Stimulated activated naive CD8-positive, alpha-beta T cell treated with anti-CD3 and anti-CD28 coated beads, Interleukin-15, Interleukin-2, amounts not matched to agents 100 ng/mL and 50 ng/mL, for 24 hours (primary cell): ENCODE data around the gene VIPR2.
"Not testable (repeated sequence)": the region's sequence is repeated elsewhere in the genome, so short reads cannot be mapped to it uniquely, and the experiment has no call there.

Experiments used
- H3K27ac Mint-ChIP-seq: one replicate; pipeline ENCODE4 v1.8.0; 2021; ENCODE audit warnings: mild to moderate bottlenecking, mixed read lengths
- H3K27me3 Mint-ChIP-seq: one replicate; pipeline ENCODE4 v1.8.0; 2021; ENCODE audit warnings: mixed read lengths
- H3K36me3 Mint-ChIP-seq: one replicate; pipeline ENCODE4 v1.8.0; 2021; ENCODE audit warnings: low read depth, mixed read lengths
- H3K4me1 Mint-ChIP-seq: one replicate; pipeline ENCODE4 v1.8.0; 2021; ENCODE audit warnings: low read depth, mixed read lengths
- H3K4me3 Mint-ChIP-seq: one replicate; pipeline ENCODE4 v1.8.0; 2021; ENCODE audit warnings: mild to moderate bottlenecking, mixed read lengths
- H3K9me3 Mint-ChIP-seq: one replicate; pipeline ENCODE4 v1.8.0; 2021; ENCODE audit warnings: mixed read lengths

VIPR2 gene

GRCh38 chr7:159112136-159113011 is 32.3 kb downstream of the VIPR2 start:
- Mint-ChIP-seq H3K27me3 (peaks cover 17% of the 10 kb centered on the region), H3K4me1 (no peaks in the 10 kb centered on the region), H3K27ac (no peak overlapping the region), H3K9me3 (no peaks in the 10 kb centered on the region), H3K36me3 (no peaks in the 10 kb centered on the region), H3K4me3 (no peak overlapping the region)

- no peak overlapping the region for H3K27ac Mint-ChIP-seq
- H3K4me1 Mint-ChIP-seq, result no peaks in the 10 kb centered on the region
- H3K27me3 Mint-ChIP-seq, result peaks cover 14% of the 10 kb centered on the region
- no peaks in the 10 kb centered on the region for H3K9me3 Mint-ChIP-seq
- H3K36me3 Mint-ChIP-seq, result no peaks in the 10 kb centered on the region
- no peak overlapping the region for H3K4me3 Mint-ChIP-seq
Observed at GRCh38 chr7:159109653-159110035, 35.0 kb downstream of the VIPR2 start.

- H3K27me3 Mint-ChIP-seq, result peaks cover 13% of the 10 kb centered on the region
- H3K9me3 Mint-ChIP-seq, result no peaks in the 10 kb centered on the region
- H3K36me3 Mint-ChIP-seq, result no peaks in the 10 kb centered on the region
- H3K27ac Mint-ChIP-seq, result no peak overlapping the region
- no peak overlapping the region for H3K4me3 Mint-ChIP-seq
- H3K4me1 Mint-ChIP-seq, result no peaks in the 10 kb centered on the region
Observed at GRCh38 chr7:159108941-159109652, 35.6 kb downstream of the VIPR2 start.

- H3K36me3 Mint-ChIP-seq, result no peaks in the 10 kb centered on the region
- no peaks in the 10 kb centered on the region for H3K9me3 Mint-ChIP-seq
- no peak overlapping the region for H3K27ac Mint-ChIP-seq
- H3K27me3 Mint-ChIP-seq, result peaks cover 7% of the 10 kb centered on the region
- no peak overlapping the region for H3K4me3 Mint-ChIP-seq
- H3K4me1 Mint-ChIP-seq, result no peaks in the 10 kb centered on the region
Observed at GRCh38 chr7:159108491-159108890, 36.2 kb downstream of the VIPR2 start.

- Mint-ChIP-seq H3K4me1 (no peaks in the 10 kb centered on the region), H3K4me3 (no peak overlapping the region), H3K27ac (no peak overlapping the region), H3K9me3 (no peaks in the 10 kb centered on the region), H3K36me3 (no peaks in the 10 kb centered on the region), H3K27me3 (peaks cover 4% of the 10 kb centered on the region)
Observed at GRCh38 chr7:159107161-159107892, 37.3 kb downstream of the VIPR2 start.

- no peak overlapping the region for H3K27ac Mint-ChIP-seq
- no peaks in the 10 kb centered on the region for H3K27me3 Mint-ChIP-seq
- no peak overlapping the region for H3K4me3 Mint-ChIP-seq
- H3K36me3 Mint-ChIP-seq, result no peaks in the 10 kb centered on the region
- no peaks in the 10 kb centered on the region for H3K9me3 Mint-ChIP-seq
- H3K4me1 Mint-ChIP-seq, result no peaks in the 10 kb centered on the region
Observed at GRCh38 chr7:159105832-159106811, 38.5 kb downstream of the VIPR2 start.

- Mint-ChIP-seq H3K4me1 (no peaks in the 10 kb centered on the region), H3K9me3 (no peaks in the 10 kb centered on the region), H3K27ac (no peak overlapping the region)
Observed at GRCh38 chr7:159105066-159105780, 39.4 kb downstream of the VIPR2 start.

GRCh38 chr7:159104188-159104920 is 40.3 kb downstream of the VIPR2 start:
- Mint-ChIP-seq H3K4me1 (no peaks in the 10 kb centered on the region), H3K27me3 (no peaks in the 10 kb centered on the region), H3K4me3 (no peak overlapping the region), H3K36me3 (no peaks in the 10 kb centered on the region), H3K9me3 (no peaks in the 10 kb centered on the region), H3K27ac (no peak overlapping the region)

More at GRCh38 chr7:159105066-159105780, 39.4 kb downstream of the VIPR2 start:
- H3K4me3 Mint-ChIP-seq, result no peak overlapping the region
- no peaks in the 10 kb centered on the region for H3K27me3 Mint-ChIP-seq
- no peaks in the 10 kb centered on the region for H3K36me3 Mint-ChIP-seq

GRCh38 chr7:159103382-159104187 is 41.1 kb downstream of the VIPR2 start:
- no peaks in the 10 kb centered on the region for H3K27me3 Mint-ChIP-seq
- H3K36me3 Mint-ChIP-seq, result no peaks in the 10 kb centered on the region
- no peaks in the 10 kb centered on the region for H3K4me1 Mint-ChIP-seq
- no peak overlapping the region for H3K4me3 Mint-ChIP-seq
- no peak overlapping the region for H3K27ac Mint-ChIP-seq
- H3K9me3 Mint-ChIP-seq, result no peaks in the 10 kb centered on the region

GRCh38 chr7:159102681-159103381 is 41.8 kb downstream of the VIPR2 start:
- Mint-ChIP-seq H3K36me3 (no peaks in the 10 kb centered on the region), H3K4me3 (no peak overlapping the region)

GRCh38 chr7:159101661-159102091 is 43.0 kb downstream of the VIPR2 start:
- not testable (repeated sequence) for H3K36me3 Mint-ChIP-seq

More at GRCh38 chr7:159102681-159103381, 41.8 kb downstream of the VIPR2 start:
- H3K4me1 Mint-ChIP-seq, result no peaks in the 10 kb centered on the region
- H3K27ac Mint-ChIP-seq, result no peak overlapping the region
- no peaks in the 10 kb centered on the region for H3K9me3 Mint-ChIP-seq
- no peaks in the 10 kb centered on the region for H3K27me3 Mint-ChIP-seq

GRCh38 chr7:159101083-159101395 is 43.6 kb downstream of the VIPR2 start:
- not testable (repeated sequence) for H3K36me3 Mint-ChIP-seq, H3K4me3 Mint-ChIP-seq, H3K27me3 Mint-ChIP-seq, H3K4me1 Mint-ChIP-seq, H3K27ac Mint-ChIP-seq, H3K9me3 Mint-ChIP-seq

More at GRCh38 chr7:159101661-159102091, 43.0 kb downstream of the VIPR2 start:
- not testable (repeated sequence) for H3K27ac Mint-ChIP-seq, H3K27me3 Mint-ChIP-seq, H3K4me3 Mint-ChIP-seq, H3K4me1 Mint-ChIP-seq, H3K9me3 Mint-ChIP-seq
